Measurements from ENCODE around the gene RANBP17.

GRCh38 chr5:170885256-170885655 lies 23.4 kb downstream of the RANBP17 start:
- no peak for TF ChIP-seq TSHZ2 (CRISPR knock-in tag; IDR thresholded peaks at IDR 0.05)
- no peak for TF ChIP-seq ARNTL (CRISPR knock-in tag; IDR thresholded peaks at IDR 0.05; ENCODE audit: borderline replicate concordance, low read depth)
- no peak for TF ChIP-seq ZC3H10 (CRISPR knock-in tag; IDR thresholded peaks at IDR 0.05)
- TF ChIP-seq ZNF70 (CRISPR knock-in tag; IDR thresholded peaks at IDR 0.05), result no peak
- no peak for TF ChIP-seq ZNF8 (CRISPR knock-in tag; IDR thresholded peaks at IDR 0.05)
- no peak for TF ChIP-seq BACH2 (CRISPR knock-in tag; IDR thresholded peaks at IDR 0.05; ENCODE audit: borderline replicate concordance)

Measured in SK-N-SH treated with all-trans-retinoic acid at 6 μM for 48 hours (cell line).